GM12878 (cell line): ENCODE data around the gene SHOC2. TPM values are rescaled to one million over a fixed set of nuclear protein-coding genes. Genes with fewer than 3 reads are reported as not detected.

ENCODE experiments used
- BCL11A ChIP-seq: IDR thresholded peaks from 2 replicates; pipeline ENCODE4 v1.6.1; 2011; ENCODE audit warnings: low read depth, low read length
- BHLHE40 ChIP-seq, 2 experiments: fragments of 450-650 bp in 1 of 2; IDR thresholded peaks; 2 replicates each; pipeline ENCODE4 v1.6.1; 2011 to 2017; ENCODE audit warnings: low read depth in 2 of 2, borderline replicate concordance in 1 of 2, improper control_type of control experiment in 1 of 2, low read length in 1 of 2, mild to moderate bottlenecking in 1 of 2
- EGR1 ChIP-seq, 2 experiments: IDR thresholded peaks; 1 replicate in 1 of 2; 2 replicates in 1 of 2; pipeline ENCODE4 v1.6.1; 2011 to 2012; ENCODE audit warnings: low read depth in 2 of 2, low read length in 2 of 2, borderline replicate concordance in 1 of 2, mild to moderate bottlenecking in 1 of 2, moderate library complexity in 1 of 2
- KLF5 ChIP-seq: fragments of 450-650 bp; IDR thresholded peaks from 2 replicates; pipeline ENCODE4 v1.6.1; 2014; ENCODE audit warnings: mild to moderate bottlenecking; ENCODE audit not compliant: partially characterized antibody
- RB1 ChIP-seq: fragments of 450-650 bp; formaldehyde crosslinking; IDR thresholded peaks from 2 replicates; pipeline ENCODE4 v1.6.1; 2017; ENCODE audit warnings: mild to moderate bottlenecking, borderline replicate concordance
- SMC3 ChIP-seq: IDR thresholded peaks from 2 replicates; pipeline ENCODE4 v1.6.1; 2011; ENCODE audit warnings: low read length, improper control_type of control experiment, borderline replicate concordance
- ZNF687 ChIP-seq: fragments of 450-650 bp; IDR thresholded peaks from 2 replicates; pipeline ENCODE4 v1.6.1; 2017; ENCODE audit warnings: mild to moderate bottlenecking, moderate library complexity
- polyA plus RNA-seq, 11 experiments: library from polyadenylated mRNA; depleted of rRNA in 4 of 11; unstranded in 6 of 11; stranded (reverse) in 5 of 11; fragments of >200 nt; fragmentation: Nextera tagmentation in 4 of 11; fragmentation: Illumina TruSeq in 1 of 11; extraction: Ambion mirVana in 4 of 11; extraction: Trizol in 1 of 11; gene quantifications; 1 replicate in 1 of 11; 2 replicates in 10 of 11; pipeline versions ENCODE4 v1.2.1 to v1.2.3, GENCODE V29; 2011 to 2016; ENCODE audit warnings: inconsistent platforms in 2 of 11, missing spikeins in 2 of 11, low read depth in 1 of 11
- total RNA-seq, 4 experiments: library from RNA; depleted of rRNA in 3 of 4; stranded (reverse); fragments of >200 nt in 3 of 4; fragmentation: Illumina TruSeq in 1 of 4; extraction: Trizol in 1 of 4; gene quantifications; 2 replicates each; pipeline versions ENCODE4 v1.2.1 to v1.2.3, GENCODE V29; 2013 to 2021

The SHOC2 gene
- total and polyA plus RNA-seq, 10 of the 15 experiments (the other 5 are each of a cell fraction or from before 2014, with no cell fraction given): 24.8 to 65.3 (median 42.6) TPM

- TF ChIP-seq ZNF687: 0 out of 2 replicates have a peak, but pooled peaks have one; percentile 51
- TF ChIP-seq SMC3: 0 out of 2 replicates have a peak, but pooled peaks have one; percentile 11
- no peak for TF ChIP-seq BCL11A
- TF ChIP-seq EGR1 (IDR thresholded peaks at IDR 0.05; ENCODE audit: borderline replicate concordance in 1 of 2, low read depth in 2 of 2, low read length in 2 of 2): peak in 1 of 2 experiments; percentile 29; a peak in 1 of 3 replicates
- peak; percentile 39; the same call in 1 of the 2 replicates for TF ChIP-seq RB1
- no peak for TF ChIP-seq KLF5
- peak in 1 of 2 experiments; percentile 62; a peak in 1 of 4 replicates for TF ChIP-seq BHLHE40 (IDR thresholded peaks at IDR 0.05; ENCODE audit: borderline replicate concordance in 1 of 2, low read depth in 2 of 2, low read length in 1 of 2)
These were observed at the start of gene SHOC2 (continued) for GRCh38 chr10:110919349-110919931.
